COLO829 (cell line): ENCODE data around the gene RAB8A.
"Not testable (repeated sequence)": the region's sequence is repeated elsewhere in the genome, so short reads cannot be mapped to it uniquely, and the experiment has no call there.

Experiments
- DNase-seq: peaks from one replicate; pipeline ENCODE4 v3.0.0; 2012; ENCODE audit warnings: low spot score

Gene RAB8A

GRCh38 chr19:16112778-16113177 lies 1.1 kb downstream of the RAB8A start:
- DNase-seq, result no peak

GRCh38 chr19:16113727-16114126 lies 2.0 kb downstream of the RAB8A start:
- no peak for DNase-seq

- no peak for DNase-seq
Observed at GRCh38 chr19:16115301-16116039, 3.8 kb downstream of the RAB8A start.

GRCh38 chr19:16116067-16116466 lies 4.4 kb downstream of the RAB8A start:
- DNase-seq, result no peak

- DNase-seq, result no peak
Observed at GRCh38 chr19:16117594-16118033, 5.9 kb downstream of the RAB8A start.

GRCh38 chr19:16118489-16119033 lies 6.9 kb downstream of the RAB8A start:
- DNase-seq, result no peak

- DNase-seq, result not testable (repeated sequence)
Observed at GRCh38 chr19:16119075-16119857, 7.6 kb downstream of the RAB8A start.

- no peak for DNase-seq
Observed at GRCh38 chr19:16121141-16121540, 9.5 kb downstream of the RAB8A start.

GRCh38 chr19:16121967-16122366 lies 10.3 kb downstream of the RAB8A start:
- no peak for DNase-seq

GRCh38 chr19:16124953-16125352 lies 13.3 kb downstream of the RAB8A start:
- DNase-seq, result no peak

GRCh38 chr19:16125737-16126495 lies 14.2 kb downstream of the RAB8A start:
- no peak for DNase-seq

GRCh38 chr19:16127080-16127479 lies 15.4 kb downstream of the RAB8A start:
- no peak for DNase-seq

GRCh38 chr19:16127776-16128371 lies 16.2 kb downstream of the RAB8A start:
- no peak for DNase-seq

GRCh38 chr19:16131648-16132047 lies 20.0 kb downstream of the RAB8A start:
- DNase-seq, result no peak

- DNase-seq, result no peak
Observed at GRCh38 chr19:16133818-16134217, 22.1 kb downstream of the RAB8A start.

GRCh38 chr19:16134510-16134909 lies 22.8 kb downstream of the RAB8A start:
- no peak for DNase-seq

GRCh38 chr19:16135430-16136127 lies 23.9 kb downstream of the RAB8A start:
- DNase-seq, result no peak

- no peak for DNase-seq
Observed at GRCh38 chr19:16136185-16136999, 24.7 kb downstream of the RAB8A start.

GRCh38 chr19:16139752-16140151 lies 28.1 kb downstream of the RAB8A start:
- no peak for DNase-seq

GRCh38 chr19:16141043-16141442 lies 29.4 kb downstream of the RAB8A start:
- no peak for DNase-seq
